Jurkat, Clone E6-1 (cell line): ENCODE measurements around the gene POLR2J2.
A peak's percentile ranks its signal among the peaks of the same experiment; 100 is the strongest.
"Not testable (repeated sequence)": the region's sequence is repeated elsewhere in the genome, so short reads cannot be mapped to it uniquely, and the experiment has no call there.

Experiments
- DNase-seq: peaks from one replicate; pipeline ENCODE4 v3.0.0-alpha.2; 2011; ENCODE audit warnings: low read depth, low spot score
- H3K4me3 ChIP-seq: 2 replicates; pipeline ENCODE4 v1.5.1; 2011; ENCODE audit warnings: mild to moderate bottlenecking, low read length, control low read depth, moderate library complexity

POLR2J2 gene

GRCh38 chr7:102675545-102675944, 4.1 kb upstream of the POLR2J2 start:
- DNase-seq, H3K4me3 ChIP-seq: not testable (repeated sequence)

DNA sequence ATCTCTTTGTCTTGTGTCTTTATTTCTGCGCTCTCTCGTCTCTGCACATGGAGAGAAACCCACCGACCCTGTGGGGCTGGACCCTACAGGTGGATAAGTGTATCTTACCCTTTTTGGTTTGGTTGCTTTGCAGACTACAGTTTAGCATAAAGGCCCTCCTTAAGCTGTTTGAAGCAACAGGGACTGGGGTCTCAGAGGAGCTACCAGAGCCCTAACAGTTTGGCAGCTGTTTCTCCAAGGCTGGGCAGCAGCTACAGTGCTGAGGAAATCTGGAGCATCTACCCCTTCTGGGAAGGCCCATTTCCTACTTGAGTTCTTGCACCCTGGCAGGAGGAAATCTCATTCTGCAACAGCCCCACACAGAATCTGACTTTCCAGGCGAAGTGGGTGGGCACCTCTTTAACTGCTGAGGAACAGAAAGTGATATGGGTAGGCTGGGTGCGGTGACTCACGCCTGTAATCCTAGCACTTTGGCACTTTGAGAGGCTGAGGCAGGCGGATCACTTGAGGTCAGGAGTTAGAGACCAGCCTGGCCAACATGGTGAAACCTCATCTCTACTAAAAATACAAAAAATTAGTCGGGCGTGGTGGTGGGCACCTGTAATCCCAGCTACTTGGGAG, 2.1 kb upstream of the POLR2J2 start:
- not testable (repeated sequence) for H3K4me3 ChIP-seq, DNase-seq

- DNase-seq, H3K4me3 ChIP-seq: not testable (repeated sequence)
Observed at GRCh38 chr7:102671956-102672307, 469 bp upstream of the POLR2J2 start.

DNA sequence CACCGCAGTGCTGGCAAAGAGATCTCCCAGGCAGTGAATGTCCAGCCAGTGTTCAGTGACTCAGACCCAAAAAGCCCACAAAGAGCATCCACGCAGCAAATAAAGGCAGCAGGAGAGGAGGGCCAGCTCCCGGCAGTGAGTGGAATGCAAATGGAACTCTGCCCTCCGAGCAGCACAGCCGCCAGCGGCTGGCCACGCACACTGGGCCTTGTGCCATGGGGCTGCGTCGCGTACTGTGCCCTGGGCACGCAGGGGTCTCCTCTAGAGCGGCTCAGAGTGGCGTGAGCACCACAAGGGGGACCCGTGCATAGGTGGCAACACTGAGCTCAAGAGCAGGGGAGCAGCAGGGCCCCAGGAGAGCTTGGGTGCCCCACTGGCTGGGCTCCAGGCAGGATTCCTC, 3.9 kb downstream of the POLR2J2 start:
- H3K4me3 ChIP-seq, DNase-seq: not testable (repeated sequence)

DNA sequence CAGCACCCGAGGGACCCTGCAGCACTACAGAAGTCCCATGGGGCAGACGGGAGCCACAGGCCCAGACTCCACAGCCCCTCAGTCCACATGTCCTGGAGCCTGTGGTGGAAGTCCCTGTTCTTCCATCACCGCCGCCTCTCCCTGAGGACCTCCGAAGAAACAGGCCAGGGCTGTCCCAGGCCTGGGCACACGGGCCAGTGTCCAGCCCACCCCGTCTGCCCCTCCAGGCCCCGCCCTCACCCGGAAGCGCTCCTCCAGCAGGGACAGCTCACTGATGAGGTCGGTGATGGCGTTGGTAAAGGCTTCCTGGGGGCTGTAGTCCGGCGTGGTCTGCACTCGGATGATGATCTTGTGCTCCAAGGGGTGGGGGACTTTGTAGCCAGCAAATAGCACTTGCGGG, 4.6 kb downstream of the POLR2J2 start:
- not testable (repeated sequence) for DNase-seq, H3K4me3 ChIP-seq

GRCh38 chr7:102664765-102665164, 6.7 kb downstream of the POLR2J2 start:
- DNase-seq, H3K4me3 ChIP-seq: not testable (repeated sequence)

- not testable (repeated sequence) for DNase-seq
Observed at GRCh38 chr7:102649924-102650323, 21.5 kb downstream of the POLR2J2 start, which contains the start of gene SPDYE2B. Gene SPDYE2B (plus strand): TSS chr7:102650319. CDS start chr7:102652349, 2,030 bp downstream.

DNA sequence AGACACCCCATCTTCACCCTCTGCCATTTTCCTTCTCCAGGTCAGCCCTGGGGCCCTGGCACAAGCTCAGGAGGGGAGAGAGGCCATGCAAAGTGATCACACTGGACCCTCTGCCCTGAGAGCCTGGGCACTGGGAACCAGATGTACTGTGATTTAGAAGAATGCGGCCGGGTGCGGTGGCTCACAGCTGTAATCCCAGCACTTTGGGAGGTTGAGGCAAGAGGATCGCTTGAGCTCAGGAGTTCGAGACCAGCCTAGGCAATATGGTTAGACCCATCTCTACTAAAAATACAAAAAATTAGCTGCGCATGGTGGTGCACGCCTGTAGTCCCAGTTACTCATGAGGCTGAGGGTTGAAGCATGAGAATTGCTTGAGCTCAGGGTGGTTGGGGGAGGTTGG, 23.6 kb downstream of the POLR2J2 start:
- DNase-seq, H3K4me3 ChIP-seq: not testable (repeated sequence)

More at GRCh38 chr7:102649924-102650323, 21.5 kb downstream of the POLR2J2 start, which contains the start of gene SPDYE2B:
- H3K4me3 ChIP-seq: not testable (repeated sequence)

DNA sequence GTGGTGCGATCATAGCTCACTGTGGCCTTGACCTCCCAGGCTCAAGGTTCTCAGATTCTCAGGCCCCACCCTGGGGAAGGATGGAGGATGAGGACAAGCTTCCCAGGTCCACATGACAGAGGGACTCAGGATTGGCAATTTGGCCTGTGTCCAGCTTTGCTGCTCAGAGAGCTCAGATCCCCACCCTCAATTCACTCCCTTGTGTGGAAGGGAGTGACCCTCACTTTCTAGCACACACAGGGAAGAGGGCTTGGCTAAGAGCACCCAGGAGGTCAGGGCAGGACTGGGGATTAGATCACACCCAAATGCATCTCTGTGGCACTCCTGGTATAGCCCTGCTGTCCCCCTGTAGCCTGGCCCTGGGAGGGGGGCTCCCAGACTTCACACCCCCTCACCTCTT, 28.1 kb downstream of the POLR2J2 start:
- not testable (repeated sequence) for H3K4me3 ChIP-seq, DNase-seq

- not testable (repeated sequence) for H3K4me3 ChIP-seq, DNase-seq
Observed at GRCh38 chr7:102642691-102643090, 28.8 kb downstream of the POLR2J2 start, which contains the start of gene UPK3BL1. Gene UPK3BL1 (minus strand): TSS chr7:102642791. CDS start chr7:102642741, 50 bp downstream.

GRCh38 chr7:102638848-102639247, 32.6 kb downstream of the POLR2J2 start:
- not testable (repeated sequence) for H3K4me3 ChIP-seq, DNase-seq

- DNase-seq, H3K4me3 ChIP-seq: not testable (repeated sequence)
Observed at GRCh38 chr7:102636956-102637355, 34.5 kb downstream of the POLR2J2 start.

DNA sequence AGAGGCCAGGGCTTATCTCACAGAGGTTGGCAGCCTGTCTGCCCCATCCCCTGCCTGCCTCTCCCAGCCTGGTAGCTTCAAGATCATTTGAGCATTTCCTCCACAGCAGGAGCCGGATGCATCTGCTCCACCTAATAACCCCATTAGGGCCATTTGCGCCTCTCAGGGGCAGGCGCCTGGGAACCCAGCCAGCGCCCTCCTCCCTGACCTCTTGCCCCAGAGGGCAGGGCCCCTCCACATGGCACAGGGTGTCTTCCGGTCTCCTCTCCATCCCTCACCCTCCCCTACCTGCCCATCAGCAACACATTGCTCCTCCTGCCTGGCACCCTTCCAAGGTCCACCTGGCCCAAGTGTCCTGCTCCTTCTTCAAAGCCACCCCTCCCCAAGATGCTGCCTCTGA, 36.1 kb downstream of the POLR2J2 start:
- not testable (repeated sequence) for DNase-seq

DNA sequence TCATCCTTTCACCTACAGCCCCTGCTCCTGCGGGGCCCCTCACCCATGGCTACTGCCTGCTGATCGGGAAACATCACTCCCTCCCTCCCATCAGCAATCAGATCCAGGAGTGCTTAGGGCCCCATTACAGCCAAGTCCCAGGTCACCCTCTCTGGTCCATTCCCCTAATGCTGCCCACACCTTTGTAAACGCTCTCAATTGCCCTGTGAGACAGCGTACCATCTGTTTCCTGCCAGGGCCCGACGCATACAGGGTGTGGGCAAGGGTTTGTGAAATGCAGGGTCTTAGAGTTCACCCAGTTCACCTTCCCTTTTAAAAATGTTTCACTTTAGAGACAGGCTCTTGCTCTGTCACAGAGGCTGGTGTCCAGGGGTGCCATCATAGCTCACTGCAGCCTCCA, 37.2 kb downstream of the POLR2J2 start:
- not testable (repeated sequence) for DNase-seq, H3K4me3 ChIP-seq

More for the DNA sequence above, 36.1 kb downstream of the POLR2J2 start:
- not testable (repeated sequence) for H3K4me3 ChIP-seq

DNA sequence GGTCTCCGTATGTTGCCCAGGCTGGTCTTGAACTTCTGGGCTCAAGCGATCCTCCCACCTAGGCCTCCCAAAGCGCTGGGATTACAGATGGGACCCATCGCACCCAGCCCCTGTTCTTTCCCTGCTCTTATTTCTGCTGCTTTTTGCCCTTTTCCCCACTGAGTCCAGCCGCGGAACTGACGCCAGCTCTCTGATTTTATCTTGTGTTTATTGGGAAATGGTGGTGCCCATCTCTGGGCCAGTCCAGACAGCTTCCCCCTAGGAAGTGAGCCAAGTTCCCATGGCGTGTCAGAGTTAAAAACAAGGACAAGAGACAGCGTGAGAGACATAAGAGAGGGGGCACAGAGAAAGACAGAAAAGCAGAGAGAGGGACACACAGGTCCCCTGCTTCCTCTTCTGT, 40.8 kb downstream of the POLR2J2 start:
- H3K4me3 ChIP-seq: not testable (repeated sequence)

GRCh38 chr7:102627271-102627904, 44.1 kb downstream of the POLR2J2 start:
- DNase-seq, H3K4me3 ChIP-seq: not testable (repeated sequence)

More for the DNA sequence above, 40.8 kb downstream of the POLR2J2 start:
- not testable (repeated sequence) for DNase-seq

DNA sequence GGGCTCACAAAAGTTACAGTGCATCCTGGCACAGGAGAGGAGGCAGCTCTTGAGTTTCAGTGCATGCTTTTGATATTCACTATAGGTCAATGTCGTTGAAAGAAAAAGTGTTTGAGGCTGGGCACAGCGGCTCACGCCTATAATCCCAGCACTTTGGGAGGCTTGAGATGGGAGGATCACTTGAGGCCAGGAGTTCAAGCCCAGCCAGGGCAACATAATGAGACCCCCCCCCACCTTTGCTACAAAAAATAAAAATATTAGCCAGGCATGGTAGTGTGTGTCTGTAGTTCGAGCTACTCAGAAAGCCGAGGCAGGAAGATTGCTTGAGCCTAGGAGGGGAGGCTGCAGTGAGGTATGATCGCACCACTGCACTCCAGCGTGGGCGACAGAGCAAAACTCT, 53.3 kb downstream of the POLR2J2 start:
- H3K4me3 ChIP-seq, DNase-seq: not testable (repeated sequence)

DNA sequence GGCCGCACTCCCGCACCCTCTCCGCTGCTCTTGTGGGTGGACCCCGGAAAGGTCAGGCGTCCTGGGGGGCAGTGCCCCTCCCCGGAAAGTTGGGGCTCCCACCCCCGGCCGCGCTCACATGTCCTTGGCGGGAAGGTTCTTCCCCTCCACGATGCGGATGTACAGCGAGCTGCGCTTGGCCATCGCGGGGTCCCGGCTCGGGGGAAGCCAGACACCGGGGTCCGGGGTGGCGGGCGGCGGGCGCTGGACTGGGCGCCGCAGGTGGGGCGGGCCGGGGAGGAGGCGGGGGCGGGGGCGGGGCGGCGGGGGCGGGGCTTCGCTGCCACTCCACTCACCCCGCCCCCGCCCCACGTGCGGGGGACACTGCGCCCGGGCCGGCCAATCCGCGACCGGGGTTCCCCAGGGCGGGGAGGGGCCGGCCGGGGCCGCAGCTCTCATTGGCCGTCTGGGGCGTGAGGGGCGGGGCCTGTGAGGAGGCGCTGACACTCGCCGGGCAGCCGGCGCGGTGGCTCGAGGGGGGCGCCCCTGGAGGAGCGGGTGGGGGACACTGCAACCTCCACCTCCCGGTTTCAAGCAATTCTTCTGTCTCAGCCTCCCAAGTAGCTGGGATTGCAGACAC, 54.8 kb downstream of the POLR2J2 start, which contains the start of gene RASA4:
TSS of gene RASA4 (minus strand) at position 250 of the 619 bp plus-strand sequence. CDS start at position 183, 67 bp downstream.
- H3K4me3 ChIP-seq: peak within 1 kb of the TSS; percentile 33; the same call in 1 of the 2 replicates
- DNase-seq: not testable (repeated sequence)
